Measurements from ENCODE around the gene DHRSX. TPM values are rescaled to one million over a fixed set of nuclear protein-coding genes. Genes with fewer than 3 reads are reported as not detected.

DHRSX gene
- total and polyA plus RNA-seq, 11 donors = 14.6 to 36.1 (median 24.1) TPM

DNA sequence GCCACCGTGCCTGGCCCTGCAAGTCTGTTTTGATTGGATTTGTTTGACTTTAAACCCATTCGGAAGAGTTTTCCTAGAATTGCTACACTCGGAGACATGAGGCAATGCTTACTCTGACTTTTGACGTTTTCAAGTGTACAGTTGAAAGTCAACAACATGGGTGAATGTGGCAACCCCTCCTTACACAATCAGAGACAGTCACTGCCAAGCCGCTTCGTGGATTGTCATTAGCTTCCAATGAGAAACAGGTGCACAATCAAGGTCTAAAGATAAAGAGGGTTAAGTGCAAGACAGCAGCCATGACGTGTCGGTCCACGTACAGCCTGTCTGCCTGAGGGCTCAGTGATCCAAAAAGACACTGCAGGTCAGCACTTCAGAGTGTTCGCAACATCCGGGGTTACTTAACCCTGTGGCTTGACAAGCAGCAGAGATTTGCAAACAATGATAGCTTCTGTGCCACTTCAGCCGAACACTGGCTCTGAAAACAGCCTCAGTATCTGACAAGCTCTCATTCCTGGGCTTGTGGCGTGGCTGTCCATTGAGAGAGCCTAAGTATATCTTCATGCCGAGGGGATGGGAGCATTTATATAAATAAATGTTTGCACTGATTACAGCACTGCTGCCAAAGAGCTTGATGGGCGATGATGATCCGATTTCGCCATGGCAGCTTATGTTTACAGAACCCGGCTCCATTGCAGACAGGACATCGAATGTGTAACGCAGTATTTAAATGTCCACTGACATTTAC is 180.0 kb downstream of the DHRSX start:
- intact Hi-C loops (cut with DNase I) = loop anchor here in 2 of 10 donors (1.0 to 10.0 kb wide), 4 partner anchors 22 to 866 kb away; partner anchors contain the start of gene ASMTL (in 1 of the 2)
- Histone ChIP-seq H3K27ac (peak overlapping the region; percentile 44 to 90 (median 74)), H3K4me1 (peaks cover 0 to 14% (median 0%) of the 10 kb centered on the region in 12 donors), H3K36me3 (no peaks in the 10 kb centered on the region), H3K4me3 (peak overlapping the region in 7 of 12 donors; percentile 0 to 15 (median 12)), H3K9me3 (peaks cover 0 to under 1% (median 0%) of the 10 kb centered on the region in 12 donors), H3K27me3 (no peaks in the 10 kb centered on the region)
- TF ChIP-seq, protein P1, sequence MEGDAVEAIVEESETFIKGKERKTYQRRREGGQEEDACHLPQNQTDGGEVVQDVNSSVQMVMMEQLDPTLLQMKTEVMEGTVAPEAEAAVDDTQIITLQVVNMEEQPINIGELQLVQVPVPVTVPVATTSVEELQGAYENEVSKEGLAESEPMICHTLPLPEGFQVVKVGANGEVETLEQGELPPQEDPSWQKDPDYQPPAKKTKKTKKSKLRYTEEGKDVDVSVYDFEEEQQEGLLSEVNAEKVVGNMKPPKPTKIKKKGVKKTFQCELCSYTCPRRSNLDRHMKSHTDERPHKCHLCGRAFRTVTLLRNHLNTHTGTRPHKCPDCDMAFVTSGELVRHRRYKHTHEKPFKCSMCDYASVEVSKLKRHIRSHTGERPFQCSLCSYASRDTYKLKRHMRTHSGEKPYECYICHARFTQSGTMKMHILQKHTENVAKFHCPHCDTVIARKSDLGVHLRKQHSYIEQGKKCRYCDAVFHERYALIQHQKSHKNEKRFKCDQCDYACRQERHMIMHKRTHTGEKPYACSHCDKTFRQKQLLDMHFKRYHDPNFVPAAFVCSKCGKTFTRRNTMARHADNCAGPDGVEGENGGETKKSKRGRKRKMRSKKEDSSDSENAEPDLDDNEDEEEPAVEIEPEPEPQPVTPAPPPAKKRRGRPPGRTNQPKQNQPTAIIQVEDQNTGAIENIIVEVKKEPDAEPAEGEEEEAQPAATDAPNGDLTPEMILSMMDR (IDR thresholded peaks at IDR 0.05) = no peak
- TF ChIP-seq POLR2A (IDR thresholded peaks at IDR 0.05) = no peak
- peak; percentile 26 to 91 (median 69) for DNase-seq
- 42 to 50% (median 45%) methylated on average over 20 of the region's 20 CpGs for WGBS, 4 donors
- ATAC-seq = peak; percentile 62 to 95 (median 92)

DNA sequence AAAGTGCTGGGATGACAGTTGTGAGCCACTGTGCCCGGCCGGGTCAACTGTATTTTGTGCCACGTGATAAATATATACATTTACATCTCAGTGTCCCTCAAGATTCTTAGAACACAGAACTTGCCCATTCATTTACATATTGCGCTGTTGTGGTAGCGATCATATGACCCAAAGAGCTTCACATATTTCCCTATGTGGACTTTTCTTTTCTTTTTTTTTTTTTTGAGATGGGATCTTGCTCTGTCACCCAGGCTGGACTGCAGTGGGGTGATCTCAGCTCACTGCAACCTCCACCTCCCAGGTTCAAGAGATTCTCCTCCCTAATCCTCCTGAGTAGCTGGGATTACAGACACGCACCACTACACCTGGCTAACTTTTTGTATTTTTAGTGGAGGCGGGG is 180.7 kb downstream of the DHRSX start:
- Histone ChIP-seq H3K36me3 (no peaks in the 10 kb centered on the region), H3K27ac (peak overlapping the region in 10 of 12 donors; percentile 58 to 90 (median 78)), H3K27me3 (no peaks in the 10 kb centered on the region), H3K4me3 (no peak overlapping the region), H3K9me3 (peaks cover 0 to 5% (median 0%) of the 10 kb centered on the region in 12 donors), H3K4me1 (peaks cover 0 to 14% (median 0%) of the 10 kb centered on the region in 12 donors)
- 92 to 99% (median 96%) methylated on average over 7 of the region's 7 CpGs for WGBS, 4 donors
- ATAC-seq (no peak), DNase-seq (no peak)
- TF ChIP-seq, protein P1 (IDR thresholded peaks at IDR 0.05) = no peak
- no peak for TF ChIP-seq POLR2A (IDR thresholded peaks at IDR 0.05)
- intact Hi-C loops (cut with DNase I) = loop anchor here in 2 of 10 donors (1.0 to 10.0 kb wide), 4 partner anchors 22 to 865 kb away; partner anchors contain the start of gene ASMTL (in 1 of the 2)

DNA sequence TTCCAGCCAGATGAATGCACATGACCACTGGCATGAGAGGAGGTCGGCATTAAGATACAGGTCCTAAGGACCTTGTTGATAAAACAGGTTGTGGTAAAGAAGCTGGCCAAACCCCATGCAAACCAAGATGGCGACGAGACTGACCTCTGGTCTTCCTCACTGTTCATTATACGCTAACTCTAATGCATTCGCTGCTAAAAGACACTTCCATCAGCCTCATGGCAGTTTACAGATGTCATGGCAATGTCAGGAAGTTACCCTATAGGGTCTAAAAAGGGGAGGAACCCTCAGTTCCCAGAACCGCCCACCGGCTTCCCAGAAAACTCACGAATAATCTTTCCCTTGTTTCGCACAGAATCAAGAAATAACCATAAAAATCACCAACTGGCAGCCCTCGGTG is 182.4 kb downstream of the DHRSX start:
- TF ChIP-seq POLR2A (IDR thresholded peaks at IDR 0.05) = no peak
- TF ChIP-seq, protein P1 (IDR thresholded peaks at IDR 0.05) = no peak
- intact Hi-C loops (cut with DNase I) = no loop called here
- Histone ChIP-seq H3K9me3 (peaks cover 0 to 5% (median 0%) of the 10 kb centered on the region in 12 donors), H3K4me3 (no peak overlapping the region), H3K27me3 (no peaks in the 10 kb centered on the region), H3K36me3 (no peaks in the 10 kb centered on the region), H3K4me1 (peaks cover 0 to 14% (median 0%) of the 10 kb centered on the region in 12 donors), H3K27ac (no peak overlapping the region)
- no peak for ATAC-seq
- no peak for DNase-seq
- WGBS, 4 donors = 87 to 94% (median 91%) methylated on average over 10 of the region's 10 CpGs

DNA sequence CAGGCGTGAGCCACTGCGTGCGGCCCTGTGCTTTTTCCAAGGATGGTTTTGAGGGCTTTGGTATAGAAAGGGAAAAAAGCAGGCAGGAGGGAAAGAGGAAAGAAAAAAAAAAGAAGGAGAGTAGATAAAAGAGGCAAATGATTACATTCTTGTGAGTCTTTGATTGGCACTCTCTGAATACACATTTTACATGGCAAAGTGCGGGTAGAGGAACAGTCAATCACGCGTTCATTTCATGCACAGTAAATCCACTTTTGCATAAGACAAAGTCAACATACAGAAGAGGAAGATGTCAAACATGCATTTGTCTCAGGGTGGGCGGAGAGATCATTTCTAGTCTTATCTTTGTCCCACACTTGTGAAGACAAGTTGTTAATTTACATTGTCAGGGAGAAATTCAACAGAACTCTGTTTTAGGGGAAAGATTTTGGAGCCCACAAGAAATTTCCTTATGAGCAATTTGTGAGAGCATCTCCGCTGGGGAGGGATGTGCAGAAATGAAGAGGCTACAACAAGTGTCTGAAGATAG is 183.2 kb downstream of the DHRSX start:
- Histone ChIP-seq H3K4me1 (peaks cover 0 to 14% (median 0%) of the 10 kb centered on the region in 12 donors), H3K27ac (no peak overlapping the region), H3K4me3 (no peak overlapping the region), H3K9me3 (peaks cover 0 to 5% (median 0%) of the 10 kb centered on the region in 12 donors), H3K27me3 (no peaks in the 10 kb centered on the region), H3K36me3 (no peaks in the 10 kb centered on the region)
- TF ChIP-seq POLR2A (IDR thresholded peaks at IDR 0.05) = no peak
- TF ChIP-seq, protein P1 (IDR thresholded peaks at IDR 0.05) = no peak
- intact Hi-C loops (cut with DNase I) = no loop called here
- DNase-seq (no peak), ATAC-seq (no peak)
- 85 to 96% (median 96%) methylated on average over 8 of the region's 8 CpGs for WGBS, 4 donors

Data from heart left ventricle (tissue), 16 donors.